GM12878 (cell line): ENCODE measurements around the gene TPCN1. TPM values are rescaled to one million over a fixed set of nuclear protein-coding genes. Genes with fewer than 3 reads are reported as not detected.
A peak's percentile ranks its signal among the peaks of the same experiment; 100 is the strongest.

ENCODE experiments used
- ATAC-seq: fragments of 200-7000 bp; cut with Tn5 transposase; 3 replicates; pipeline ENCODE4 v1.9.1; 2020; ENCODE audit warnings: mild to moderate bottlenecking, moderate library complexity
- BruUV-seq: library from RNA; stranded (reverse); fragments of 400-500 nt; replicated peaks from 2 replicates; lab custom pipeline; 2021; lab: Mats Ljungman, UMichigan
- CTCF ChIA-PET: fragments of 300-600 bp; sonication (Branson Sonifier 250); formaldehyde crosslinking; extraction: SDS; loops from one replicate; lab custom pipeline; 2021; ENCODE audit warnings: inconsistent platforms; lab: Yijun Ruan, JAX
- POLR2A ChIA-PET: fragments of 350-600 bp; formaldehyde crosslinking; extraction: SDS; loops from one replicate; lab custom pipeline; 2021; ENCODE audit warnings: inconsistent platforms; lab: Charles Lee
- RAD21 ChIA-PET: fragments of 300-600 bp; sonication (Branson Sonifier 250); formaldehyde crosslinking; loops from one replicate; lab custom pipeline; 2023; ENCODE audit warnings: antibody characterized with exemption; ENCODE audit not compliant: unreplicated experiment; lab: Charles Lee
- SMC1A ChIA-PET: fragments of 300-600 bp; sonication (Branson Sonifier 250); formaldehyde crosslinking; loops from one replicate; lab custom pipeline; 2023; ENCODE audit not compliant: unreplicated experiment, uncharacterized antibody; lab: Charles Lee
- DNase-seq: peaks from one replicate; pipeline ENCODE4 v3.0.0-alpha.2; 2011; ENCODE audit warnings: low read depth, low spot score
- FAIRE-seq: peaks from 3 replicates; lab custom pipeline; 2011; peaks lifted over from hg19 to GRCh38; lab: Jason Lieb, UNC
- H2AFZ ChIP-seq: 2 replicates; pipeline ENCODE4 v1.6.0; 2011; ENCODE audit warnings: low read depth, low read length, control low read depth; ENCODE audit not compliant: control insufficient read depth
- H3K27ac ChIP-seq: 2 replicates; pipeline ENCODE4 v1.5.1; 2011; ENCODE audit warnings: control low read depth; ENCODE audit not compliant: control insufficient read depth, insufficient read depth
- H3K27me3 ChIP-seq, 2 experiments: replicated peaks in 1 of 2; 2 replicates each; pipeline versions ENCODE4 v1.6.0 to v1.6.1; 2011; ENCODE audit warnings: low read length in 1 of 2; ENCODE audit not compliant: control insufficient read depth in 2 of 2, insufficient read depth in 2 of 2
- H3K36me3 ChIP-seq, 2 experiments: 2 replicates each; pipeline ENCODE4 v1.5.1; 2011; ENCODE audit warnings: low read length in 1 of 2; ENCODE audit not compliant: control insufficient read depth in 2 of 2, insufficient read depth in 2 of 2
- H3K4me1 ChIP-seq: 2 replicates; pipeline ENCODE4 v1.6.1; 2011; ENCODE audit warnings: mild to moderate bottlenecking, low read length, moderate library complexity, mixed read lengths; ENCODE audit not compliant: control insufficient read depth, insufficient read depth
- H3K4me2 ChIP-seq: 2 replicates; pipeline ENCODE4 v1.6.0; 2011; ENCODE audit warnings: control low read depth; ENCODE audit not compliant: control insufficient read depth, insufficient read depth
- H3K4me3 ChIP-seq: fragments of 200-600 bp; sonication (generic); 2 replicates; pipeline ENCODE4 v1.5.1; 2016
- H3K79me2 ChIP-seq: 2 replicates; pipeline ENCODE4 v1.6.0; 2011; ENCODE audit warnings: low read length; ENCODE audit not compliant: control insufficient read depth, insufficient read depth
- H3K9ac ChIP-seq: 2 replicates; pipeline ENCODE4 v1.8.0; 2011; ENCODE audit warnings: low read length, control low read depth, mixed read lengths; ENCODE audit not compliant: control insufficient read depth, insufficient read depth
- H3K9me3 ChIP-seq: replicated peaks from 3 replicates; pipeline ENCODE4 v1.5.1; 2011; ENCODE audit warnings: mild to moderate bottlenecking, low read length; ENCODE audit not compliant: control insufficient read depth, insufficient read depth
- H4K20me1 ChIP-seq: 2 replicates; pipeline ENCODE4 v1.6.0; 2011; ENCODE audit not compliant: control insufficient read depth, insufficient read depth
- BCLAF1 ChIP-seq: fragments of 450-650 bp; IDR thresholded peaks from 2 replicates; pipeline ENCODE4 v1.6.1; 2017; ENCODE audit warnings: antibody characterized with exemption, mild to moderate bottlenecking, moderate library complexity
- CHD2 ChIP-seq: IDR thresholded peaks from 2 replicates; pipeline ENCODE4 v1.6.1; 2011; ENCODE audit warnings: low read depth, low read length, improper control_type of control experiment, borderline replicate concordance
- EGR1 ChIP-seq, 2 experiments: IDR thresholded peaks; 1 replicate in 1 of 2; 2 replicates in 1 of 2; pipeline ENCODE4 v1.6.1; 2011 to 2012; ENCODE audit warnings: low read depth in 2 of 2, low read length in 2 of 2, borderline replicate concordance in 1 of 2, mild to moderate bottlenecking in 1 of 2, moderate library complexity in 1 of 2
- FOXK2 ChIP-seq: fragments of 450-650 bp; IDR thresholded peaks from 2 replicates; pipeline ENCODE4 v1.6.1; 2017; ENCODE audit warnings: mild to moderate bottlenecking, moderate library complexity
- MTA2 ChIP-seq: fragments of 450-650 bp; IDR thresholded peaks from 2 replicates; pipeline ENCODE4 v1.6.1; 2016; ENCODE audit warnings: low read depth, mild to moderate bottlenecking, moderate library complexity
- MTA3 ChIP-seq: IDR thresholded peaks from 2 replicates; pipeline ENCODE4 v1.6.1; 2012; ENCODE audit warnings: low read length, inconsistent platforms, borderline replicate concordance
- NBN ChIP-seq: fragments of 450-650 bp; IDR thresholded peaks from 2 replicates; pipeline ENCODE4 v1.6.1; 2016
- NR2C1 ChIP-seq: fragments of 450-650 bp; IDR thresholded peaks from 2 replicates; pipeline ENCODE4 v1.6.1; 2017; ENCODE audit warnings: antibody characterized with exemption, mild to moderate bottlenecking, moderate library complexity
- NR2C2 ChIP-seq: IDR thresholded peaks from 2 replicates; pipeline ENCODE4 v1.6.1; 2011; ENCODE audit warnings: borderline replicate concordance, low read depth; ENCODE audit not compliant: control insufficient read depth, insufficient read length
- RCOR1 ChIP-seq: conservative IDR thresholded peaks from 2 replicates; pipeline ENCODE4 v1.6.1; 2012; ENCODE audit warnings: low read depth, low read length, improper control_type of control experiment
- RUNX3 ChIP-seq: IDR thresholded peaks from 2 replicates; pipeline ENCODE4 v1.6.1; 2012; ENCODE audit warnings: low read length, inconsistent platforms
- SIN3A ChIP-seq: IDR thresholded peaks from 2 replicates; pipeline ENCODE4 v1.6.1; 2012; ENCODE audit warnings: low read depth, low read length, improper control_type of control experiment
- SRF ChIP-seq, 2 experiments: IDR thresholded peaks; 2 replicates each; pipeline ENCODE4 v1.6.1; 2011; ENCODE audit warnings: low read depth in 2 of 2, low read length in 2 of 2, mild to moderate bottlenecking in 1 of 2, moderate library complexity in 1 of 2
- TCF7 ChIP-seq: IDR thresholded peaks from 2 replicates; pipeline ENCODE4 v1.6.1; 2014; ENCODE audit warnings: antibody characterized with exemption, borderline replicate concordance
- WRNIP1 ChIP-seq: IDR thresholded peaks from 2 replicates; pipeline ENCODE4 v1.6.1; 2011; ENCODE audit warnings: low read depth, low read length, improper control_type of control experiment, borderline replicate concordance
- ZNF207 ChIP-seq: fragments of 450-650 bp; IDR thresholded peaks from 2 replicates; pipeline ENCODE4 v1.6.1; 2014; ENCODE audit warnings: antibody characterized with exemption, mild to moderate bottlenecking, borderline replicate concordance
- WGBS: methylation state at CpG from one replicate; pipeline ENCODE4 v1.1.6; 2016; ENCODE audit warnings: low lambda C conversion rate; ENCODE audit not compliant: insufficient replicate concordance, insufficient coverage; ENCODE audit errors: missing lambda C conversion rate; 5-methylcytosine and 5-hydroxymethylcytosine counted together
- in situ Hi-C: fragments of 300-500 bp; cut with MboI; formaldehyde crosslinking; loops from 9 replicates; pipeline ENCODE4 v1.14.3; 2018; ENCODE audit warnings: mixed read lengths
- intact Hi-C: fragments of 100-400 bp; cut with micrococcal nuclease; formaldehyde crosslinking; loops from one replicate; pipeline ENCODE4 v1.14.2; 2022; ENCODE audit not compliant: unreplicated experiment
- polyA plus RNA-seq, 11 experiments: library from polyadenylated mRNA; depleted of rRNA in 4 of 11; unstranded in 6 of 11; stranded (reverse) in 5 of 11; fragments of >200 nt; fragmentation: Nextera tagmentation in 4 of 11; fragmentation: Illumina TruSeq in 1 of 11; extraction: Ambion mirVana in 4 of 11; extraction: Trizol in 1 of 11; gene quantifications; 1 replicate in 1 of 11; 2 replicates in 10 of 11; pipeline versions ENCODE4 v1.2.1 to v1.2.3, GENCODE V29; 2011 to 2016; ENCODE audit warnings: inconsistent platforms in 2 of 11, missing spikeins in 2 of 11, low read depth in 1 of 11
- total RNA-seq, 4 experiments: library from RNA; depleted of rRNA in 3 of 4; stranded (reverse); fragments of >200 nt in 3 of 4; fragmentation: Illumina TruSeq in 1 of 4; extraction: Trizol in 1 of 4; gene quantifications; 2 replicates each; pipeline versions ENCODE4 v1.2.1 to v1.2.3, GENCODE V29; 2013 to 2021
- TF ChIP-seq, protein P1 (sequence below): fragments of 450-650 bp; IDR thresholded peaks from 2 replicates; pipeline ENCODE4 v1.6.1; 2014; ENCODE audit warnings: mild to moderate bottlenecking

Gene TPCN1
- total and polyA plus RNA-seq, 10 of the 15 experiments (the other 5 are each of a cell fraction or from before 2014, with no cell fraction given): 0.79 to 30.9 (median 19.4) TPM

GRCh38 chr12:113292091-113292490, 70.8 kb downstream of the TPCN1 start:
- H2AFZ ChIP-seq: no peak overlapping the region
- TF ChIP-seq MTA2: no peak
- no peak for TF ChIP-seq NR2C1
- no peak for TF ChIP-seq CHD2
- no peak for TF ChIP-seq RCOR1
- no peak for TF ChIP-seq TCF7
- no peak for TF ChIP-seq SIN3A
- TF ChIP-seq WRNIP1: no peak
- TF ChIP-seq RUNX3: no peak
- TF ChIP-seq, protein P1, sequence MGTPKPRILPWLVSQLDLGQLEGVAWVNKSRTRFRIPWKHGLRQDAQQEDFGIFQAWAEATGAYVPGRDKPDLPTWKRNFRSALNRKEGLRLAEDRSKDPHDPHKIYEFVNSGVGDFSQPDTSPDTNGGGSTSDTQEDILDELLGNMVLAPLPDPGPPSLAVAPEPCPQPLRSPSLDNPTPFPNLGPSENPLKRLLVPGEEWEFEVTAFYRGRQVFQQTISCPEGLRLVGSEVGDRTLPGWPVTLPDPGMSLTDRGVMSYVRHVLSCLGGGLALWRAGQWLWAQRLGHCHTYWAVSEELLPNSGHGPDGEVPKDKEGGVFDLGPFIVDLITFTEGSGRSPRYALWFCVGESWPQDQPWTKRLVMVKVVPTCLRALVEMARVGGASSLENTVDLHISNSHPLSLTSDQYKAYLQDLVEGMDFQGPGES: no peak
- TF ChIP-seq BCLAF1: no peak
- TF ChIP-seq MTA3: no peak
- TF ChIP-seq FOXK2: no peak
- no peak for TF ChIP-seq SRF (IDR thresholded peaks at IDR 0.05; ENCODE audit: low read depth in 2 of 2, low read length in 2 of 2)
- no peak for TF ChIP-seq EGR1 (IDR thresholded peaks at IDR 0.05; ENCODE audit: borderline replicate concordance in 1 of 2, low read depth in 2 of 2, low read length in 2 of 2)
- TF ChIP-seq ZNF207: no peak
- TF ChIP-seq NBN: no peak
- TF ChIP-seq NR2C2: no peak
- TF ChIP-seq, all 136 proteins: peak for 0
- H3K4me1 ChIP-seq: no peaks in the 10 kb centered on the region
- in situ Hi-C loops (no loop called here), intact Hi-C loops (no loop called here)
- FAIRE-seq (no peak), DNase-seq (no peak), ATAC-seq (no peak)
- H3K27ac ChIP-seq: no peak overlapping the region
- H3K9me3 ChIP-seq: no peaks in the 10 kb centered on the region
- ChIA-PET RAD21 (no interaction called here), POLR2A (no interaction called here), CTCF (no interaction called here), SMC1A (no interaction called here)
- H3K9ac ChIP-seq: no peak overlapping the region
- H3K4me3 ChIP-seq: no peak overlapping the region
- no peaks in the 10 kb centered on the region for H4K20me1 ChIP-seq
- no peaks in the 10 kb centered on the region for H3K27me3 ChIP-seq
- H3K36me3 ChIP-seq: peaks cover 6 to 16% of the 10 kb centered on the region in 2 experiments
- 78% methylated on average over 6 of the region's 6 CpGs for WGBS
- no peaks in the 10 kb centered on the region for H3K79me2 ChIP-seq
- TSS peak; percentile 37 for BruUV-seq
- no peak overlapping the region for H3K4me2 ChIP-seq
